Upper lobe of left lung (tissue), 6 donors: Measurements from ENCODE around the gene DCAKD. TPM values are rescaled to one million over a fixed set of nuclear protein-coding genes. Genes with fewer than 3 reads are reported as not detected.

Experiments
- ATAC-seq, 2 donors: fragments of 200-7000 bp; cut with Tn5 transposase; one replicate each; pipeline ENCODE4 v1.9.1; 2022; ENCODE audit warnings: mild to moderate bottlenecking in 2 of 2, moderate library complexity in 2 of 2; ENCODE audit not compliant: low FRiP score in 2 of 2
- DNase-seq, 2 donors: peaks; one replicate each; pipeline ENCODE4 v3.0.0-alpha.2; 2019 to 2020
- H3K27ac ChIP-seq, 4 donors: fragments of 200-600 bp; sonication (generic); one replicate each; pipeline ENCODE4 v1.5.1; 2016 to 2019
- H3K27me3 ChIP-seq, 4 donors: fragments of 200-600 bp; sonication (generic); one replicate each; pipeline ENCODE4 v1.5.1; 2017 to 2019
- H3K36me3 ChIP-seq, 4 donors: fragments of 200-600 bp; sonication (generic); one replicate each; pipeline ENCODE4 v1.5.1; 2016 to 2019
- H3K4me1 ChIP-seq, 4 donors: fragments of 200-600 bp; sonication (generic); one replicate each; pipeline ENCODE4 v1.5.1; 2018 to 2019
- H3K4me3 ChIP-seq, 4 donors: fragments of 200-600 bp; sonication (generic); one replicate each; pipeline ENCODE4 v1.5.1; 2017 to 2019; ENCODE audit warnings: mild to moderate bottlenecking in 2 of 4, moderate library complexity in 1 of 4
- H3K9me3 ChIP-seq, 4 donors: fragments of 200-600 bp; sonication (generic); one replicate each; pipeline ENCODE4 v1.5.1; 2018 to 2019
- CTCF ChIP-seq, 6 experiments: fragments of 450-650 bp in 4 of 6; fragments of 200-600 bp in 2 of 6; sonication (generic) in 2 of 6; IDR thresholded peaks; one replicate each; pipeline ENCODE4 v1.5.1; 2016 to 2019; ENCODE audit warnings: antibody characterized with exemption in 6 of 6
- EP300 ChIP-seq, 4 donors: sonication (generic); formaldehyde crosslinking; IDR thresholded peaks; one replicate each; pipeline ENCODE4 v1.5.1; 2017; ENCODE audit warnings: antibody characterized with exemption in 4 of 4, control low read depth in 2 of 4
- POLR2A ChIP-seq, 4 donors: fragments of 450-650 bp; IDR thresholded peaks; one replicate each; pipeline ENCODE4 v1.5.1; 2016 to 2017; ENCODE audit warnings: antibody characterized with exemption in 4 of 4, mild to moderate bottlenecking in 2 of 4
- POLR2AphosphoS5 ChIP-seq, 2 donors: sonication (generic); formaldehyde crosslinking; IDR thresholded peaks; one replicate each; pipeline ENCODE4 v1.5.1; 2017; ENCODE audit warnings: antibody characterized with exemption in 2 of 2
- WGBS, 2 donors: methylation state at CpG; one replicate each; pipeline ENCODE4 v1.1.5; 2017 to 2018; 5-methylcytosine and 5-hydroxymethylcytosine counted together
- total RNA-seq, 6 donors: library from RNA; depleted of rRNA in 4 of 6; stranded (reverse); fragments of >200 nt in 4 of 6; gene quantifications; one replicate each; pipeline versions ENCODE4 v1.1.0 to v1.2.1, GENCODE V29; 2016 to 2021
- donor health status: DM: no; HTN: no; CAD: no; lungs with moderate emphysema.
- donor health status: DM: no; HTN: yes; CAD: no; lungs with severe emphysema.

Gene DCAKD
- total RNA-seq, 6 donors from 2014 or later: 16.0 to 29.3 (median 22.2) TPM

- ATAC-seq: no peak
- 68 to 92% methylated on average over 3 of the region's 3 CpGs for WGBS, 2 donors
- no peak for DNase-seq
- H3K4me1 ChIP-seq: peaks cover 17 to 28% (median 25%) of the 10 kb centered on the region in 4 donors
- H3K27me3 ChIP-seq: no peaks in the 10 kb centered on the region
- no peaks in the 10 kb centered on the region for H3K9me3 ChIP-seq
- no peak for TF ChIP-seq CTCF (IDR thresholded peaks at IDR 0.05)
- TF ChIP-seq EP300 (IDR thresholded peaks at IDR 0.05): no peak
- TF ChIP-seq POLR2AphosphoS5 (IDR thresholded peaks at IDR 0.05): no peak
- TF ChIP-seq POLR2A (IDR thresholded peaks at IDR 0.05): no peak
- no peak overlapping the region for H3K27ac ChIP-seq
- H3K36me3 ChIP-seq: peaks cover 24 to 98% (median 77%) of the 10 kb centered on the region in 4 donors
- no peak overlapping the region for H3K4me3 ChIP-seq
These were observed 39.3 kb upstream of the DCAKD start for GRCh38 chr17:45090711-45091110.

- Histone ChIP-seq H3K27ac (no peak overlapping the region), H3K36me3 (peaks cover 20 to 98% (median 75%) of the 10 kb centered on the region in 4 donors), H3K9me3 (no peaks in the 10 kb centered on the region), H3K27me3 (no peaks in the 10 kb centered on the region), H3K4me1 (peaks cover 14 to 19% (median 17%) of the 10 kb centered on the region in 4 donors), H3K4me3 (no peak overlapping the region)
- DNase-seq (no peak), ATAC-seq (no peak)
- WGBS, 2 donors: 79 to 85% methylated on average over 3 of the region's 3 CpGs
- TF ChIP-seq EP300 (IDR thresholded peaks at IDR 0.05) (no peak), POLR2A (IDR thresholded peaks at IDR 0.05) (no peak), CTCF (IDR thresholded peaks at IDR 0.05) (no peak), POLR2AphosphoS5 (IDR thresholded peaks at IDR 0.05) (no peak)
These were observed 37.3 kb upstream of the DCAKD start for GRCh38 chr17:45088741-45089140.

- H3K9me3 ChIP-seq: no peaks in the 10 kb centered on the region
- H3K4me3 ChIP-seq: no peak overlapping the region
- H3K4me1 ChIP-seq: peaks cover 6 to 12% (median 10%) of the 10 kb centered on the region in 4 donors
- TF ChIP-seq POLR2AphosphoS5 (IDR thresholded peaks at IDR 0.05): no peak
- no peak for TF ChIP-seq CTCF (IDR thresholded peaks at IDR 0.05)
- TF ChIP-seq EP300 (IDR thresholded peaks at IDR 0.05): no peak
- no peak for TF ChIP-seq POLR2A (IDR thresholded peaks at IDR 0.05)
- H3K27me3 ChIP-seq: no peaks in the 10 kb centered on the region
- peak overlapping the region in 1 of 4 donors; percentile 18 for H3K27ac ChIP-seq
- H3K36me3 ChIP-seq: peaks cover 27 to 98% (median 79%) of the 10 kb centered on the region in 4 donors
- ATAC-seq: no peak
- whole genome bisulfite sequencing, 2 donors: 90 to 98% methylated on average over 2 to 5 of the region's 5 CpGs
- DNase-seq: no peak
These were observed 36.5 kb upstream of the DCAKD start for GRCh38 chr17:45087978-45088377.

- Histone ChIP-seq H3K4me1 (peaks cover 6 to 8% (median 7%) of the 10 kb centered on the region in 4 donors), H3K4me3 (no peak overlapping the region), H3K9me3 (no peaks in the 10 kb centered on the region), H3K27me3 (no peaks in the 10 kb centered on the region), H3K27ac (no peak overlapping the region), H3K36me3 (peaks cover 32 to 99% (median 83%) of the 10 kb centered on the region in 4 donors)
- no peak for ATAC-seq
- DNase-seq: no peak
- WGBS, 2 donors: 71 to 83% methylated on average over 3 of the region's 3 CpGs
- no peak for TF ChIP-seq POLR2A (IDR thresholded peaks at IDR 0.05)
- TF ChIP-seq CTCF (IDR thresholded peaks at IDR 0.05): no peak
- no peak for TF ChIP-seq POLR2AphosphoS5 (IDR thresholded peaks at IDR 0.05)
- TF ChIP-seq EP300 (IDR thresholded peaks at IDR 0.05): no peak
These were observed 36.1 kb upstream of the DCAKD start for GRCh38 chr17:45087504-45087975.
